Renal cortex interstitium (tissue), 11 donors: ENCODE results near the gene ZKSCAN3. TPM values are rescaled to one million over a fixed set of nuclear protein-coding genes. Genes with fewer than 3 reads are reported as not detected.
"Not testable (repeated sequence)": the region's sequence is repeated elsewhere in the genome, so short reads cannot be mapped to it uniquely, and the experiment has no call there.

Source experiments
- DNase-seq, 11 donors: peaks; one replicate each; pipeline ENCODE4 v3.0.0-alpha.2; 2013; ENCODE audit warnings: low read depth in 9 of 11, low spot score in 4 of 11; ENCODE audit errors: extremely low read depth in 1 of 11
- polyA plus RNA-seq, 3 donors: library from polyadenylated mRNA; unstranded; fragments of 120-200 nt; gene quantifications; one replicate each; pipeline ENCODE4 v1.2.1, GENCODE V29; 2013; ENCODE audit not compliant: insufficient read length in 3 of 3

The ZKSCAN3 gene
- polyA plus RNA-seq, 3 donors = 10.4 to 13.5 (median 10.6) TPM

- DNase-seq = not testable (repeated sequence)
These were observed 15.8 kb downstream of the ZKSCAN3 start for GRCh38 chr6:28365590-28365989.

DNA sequence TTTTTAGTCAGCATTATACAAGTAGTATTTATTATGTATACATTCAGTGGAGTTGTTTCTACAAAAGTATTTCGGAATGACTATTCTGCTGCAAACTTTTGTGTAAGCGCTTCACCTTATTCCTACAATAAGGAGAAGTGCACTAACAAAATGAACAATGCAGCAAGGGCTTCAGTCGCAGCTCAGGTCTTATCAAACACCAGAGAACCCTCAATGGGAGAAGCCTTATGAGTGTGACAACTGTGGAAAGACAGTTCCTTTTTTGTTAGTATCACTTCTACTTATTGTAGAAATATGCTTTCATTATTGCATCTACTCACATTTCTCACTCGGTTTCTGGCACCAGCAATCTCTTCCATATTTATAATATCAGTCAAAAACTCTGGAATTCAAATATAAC is 18.8 kb downstream of the ZKSCAN3 start:
- no peak for DNase-seq

- DNase-seq = no peak
These were observed 19.7 kb downstream of the ZKSCAN3 start for GRCh38 chr6:28369463-28369862.

- no peak for DNase-seq
These were observed 20.7 kb downstream of the ZKSCAN3 start for GRCh38 chr6:28370440-28370839.

GRCh38 chr6:28371280-28371679 is 21.5 kb downstream of the ZKSCAN3 start:
- DNase-seq = no peak

DNA sequence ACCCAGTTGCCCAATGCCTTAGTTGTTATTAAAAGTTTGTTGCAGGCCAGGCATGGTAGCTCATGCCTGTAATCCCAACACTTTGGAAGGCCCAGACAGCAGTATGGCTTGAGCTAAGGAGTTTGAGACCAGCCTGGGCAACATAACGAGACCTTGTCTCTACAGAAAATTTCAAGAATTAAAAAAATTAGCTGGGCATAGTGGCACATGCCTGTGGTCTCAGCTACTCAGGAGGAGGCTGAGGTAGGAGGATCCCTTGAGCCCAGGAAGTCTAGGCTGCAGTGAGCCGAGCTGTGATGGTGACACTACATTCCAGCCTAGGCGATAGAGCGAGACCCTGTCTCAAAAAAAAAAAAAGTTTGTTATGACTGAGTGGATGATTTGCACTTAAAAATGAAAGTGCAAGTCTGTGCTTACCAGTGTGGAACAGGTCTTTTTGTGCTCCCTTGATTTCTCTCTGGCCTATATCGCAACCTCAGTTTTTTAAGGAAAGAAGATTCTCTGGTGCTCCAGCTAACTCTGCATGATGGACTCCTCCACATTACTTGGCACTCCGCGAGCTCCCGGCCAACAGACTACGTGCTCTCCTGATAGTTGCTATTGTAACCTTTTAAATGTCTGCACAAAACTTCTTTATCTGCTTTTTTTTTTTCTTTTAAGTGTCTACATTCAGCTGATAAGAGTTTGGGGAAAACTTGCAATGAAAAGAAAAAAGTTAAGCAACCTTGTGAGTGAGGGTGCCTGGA is 22.1 kb downstream of the ZKSCAN3 start:
- no peak for DNase-seq

- DNase-seq = no peak
These were observed 24.2 kb downstream of the ZKSCAN3 start for GRCh38 chr6:28373925-28374324.

DNA sequence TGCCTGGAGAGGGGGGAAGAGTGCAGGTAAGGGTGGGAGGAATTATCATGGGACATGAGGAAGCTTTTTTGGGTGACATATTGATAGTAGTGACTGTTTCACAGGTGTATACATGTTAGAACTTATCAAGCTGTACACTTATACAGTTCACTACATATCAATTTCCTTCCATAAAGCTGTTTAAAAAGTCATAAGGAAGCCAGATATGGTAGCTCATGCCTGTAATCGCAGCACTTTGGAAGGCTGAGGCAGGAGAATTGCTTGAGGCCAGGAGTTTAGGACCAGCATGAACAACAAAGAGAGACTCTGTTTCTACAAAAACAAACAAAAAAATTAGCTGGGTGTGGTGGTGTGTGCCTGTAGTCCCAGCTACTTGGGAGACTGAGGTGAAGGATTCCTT is 28.1 kb downstream of the ZKSCAN3 start:
- no peak for DNase-seq

DNA sequence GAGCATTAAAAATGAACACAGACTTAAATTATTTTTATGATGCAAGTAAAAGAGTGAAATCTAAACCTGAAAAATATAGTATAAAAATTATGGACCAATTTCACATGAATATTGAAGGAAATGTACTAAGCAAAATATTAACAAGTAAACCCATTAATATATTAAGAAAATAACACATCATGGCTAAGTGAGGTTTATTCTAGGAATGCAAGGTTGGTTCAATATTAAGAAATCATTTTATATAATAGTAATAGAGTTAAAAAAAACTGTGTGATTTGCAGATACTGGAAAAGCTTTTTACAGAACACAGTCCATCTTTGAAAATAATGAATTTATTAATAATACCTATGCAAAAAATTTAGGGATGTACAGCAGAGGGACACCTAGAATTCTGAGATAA is 28.9 kb downstream of the ZKSCAN3 start:
- DNase-seq = no peak

DNA sequence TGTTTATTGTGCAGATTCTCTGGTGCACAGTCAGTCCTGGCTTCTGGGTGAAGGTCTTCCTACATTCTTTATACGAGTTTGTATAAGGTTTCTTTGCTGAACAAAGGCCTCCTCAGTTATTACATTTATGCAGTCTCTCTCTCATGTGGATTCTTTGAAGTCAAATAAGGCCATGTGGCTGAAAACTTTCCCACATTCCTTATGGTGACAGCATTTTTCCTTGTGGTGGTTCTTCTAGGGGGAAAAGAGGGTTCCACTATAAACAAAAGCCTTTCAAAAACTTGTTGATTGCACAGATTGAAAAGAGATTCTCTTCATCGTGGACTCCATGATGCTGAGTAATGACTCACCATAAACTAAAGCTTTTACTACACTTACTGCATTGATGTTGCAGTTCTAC is 30.6 kb downstream of the ZKSCAN3 start:
- no peak for DNase-seq

DNA sequence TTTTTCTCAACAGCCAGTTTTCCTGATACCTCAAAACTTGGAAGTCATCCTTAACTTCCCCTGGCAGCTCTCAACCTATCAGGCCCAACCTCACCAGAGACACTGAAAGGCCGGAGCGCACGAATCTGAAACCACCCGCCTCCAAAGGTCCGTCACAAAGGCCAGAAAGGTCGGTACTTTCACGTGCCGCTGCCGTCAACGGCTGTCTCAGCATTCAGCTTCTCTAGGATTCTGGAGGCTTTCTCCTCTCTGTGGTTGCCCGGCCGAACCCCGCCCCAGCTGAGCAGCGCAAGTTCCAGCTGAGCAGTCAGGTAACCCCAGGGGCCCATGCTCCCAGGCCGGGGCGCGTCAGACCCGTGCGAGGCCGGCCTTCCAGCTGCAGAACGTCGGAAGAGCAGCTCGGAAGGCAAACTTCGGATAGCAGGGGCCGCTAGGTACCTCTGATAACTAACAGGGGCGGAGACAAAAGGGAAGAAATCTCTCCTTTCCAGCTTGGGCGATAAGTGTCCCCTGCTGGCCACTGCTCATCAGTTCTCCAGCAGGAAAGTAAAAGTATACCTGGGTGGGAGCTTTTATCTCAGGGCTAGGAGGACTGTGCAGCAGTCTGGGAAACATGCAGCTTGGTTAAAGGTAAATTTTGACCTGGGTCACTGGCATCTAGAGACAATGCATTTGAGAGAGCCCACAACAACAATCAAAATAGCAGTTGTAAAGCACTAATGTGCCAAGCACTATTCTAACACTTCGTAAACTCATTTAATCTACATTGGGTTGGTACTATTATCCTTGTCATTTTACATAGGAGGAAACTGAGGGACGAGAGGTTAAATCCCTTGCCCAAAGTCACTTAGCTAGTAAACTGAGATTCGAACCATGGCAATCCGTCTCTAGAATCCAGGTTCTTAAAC is 33.7 kb downstream of the ZKSCAN3 start:
- DNase-seq = peak; percentile 73 to 86 (median 81)

DNA sequence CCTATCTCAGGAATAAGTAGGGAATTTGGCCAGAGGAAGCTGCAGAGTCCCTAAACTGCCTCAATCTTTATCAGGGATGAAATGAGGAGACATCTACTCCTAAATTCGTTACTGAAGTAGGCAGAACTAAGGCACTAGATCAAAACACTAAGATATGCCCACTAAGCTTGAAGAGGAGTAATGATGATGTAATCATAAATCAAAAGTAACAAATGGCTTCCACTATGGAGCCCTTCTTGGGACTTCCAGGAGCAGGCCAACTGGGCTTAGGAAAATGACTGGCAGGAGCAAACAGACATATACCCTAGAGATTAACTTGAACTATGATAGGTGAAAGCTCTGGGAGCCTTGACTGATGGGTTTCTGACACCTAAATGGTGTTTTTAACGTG is 34.4 kb downstream of the ZKSCAN3 start:
- DNase-seq = no peak

DNA sequence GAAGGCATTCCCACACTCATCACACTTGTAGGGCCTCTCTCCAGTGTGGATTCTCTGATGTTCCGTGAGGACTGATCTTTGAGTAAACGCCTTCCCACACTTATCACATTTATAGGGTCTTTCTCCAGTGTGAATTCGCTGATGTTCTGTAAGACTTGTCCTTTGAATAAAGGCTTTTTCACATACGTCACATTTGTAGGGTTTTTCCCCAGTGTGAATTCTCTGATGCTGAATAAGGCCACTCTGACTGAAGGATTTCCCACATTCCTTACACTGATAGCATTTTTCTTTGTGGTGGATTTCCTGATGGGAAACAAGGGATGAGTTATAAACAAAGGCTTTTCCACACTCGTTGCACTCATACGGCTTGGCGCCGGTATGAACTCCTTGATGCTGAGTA is 40.9 kb downstream of the ZKSCAN3 start:
- no peak for DNase-seq

DNA sequence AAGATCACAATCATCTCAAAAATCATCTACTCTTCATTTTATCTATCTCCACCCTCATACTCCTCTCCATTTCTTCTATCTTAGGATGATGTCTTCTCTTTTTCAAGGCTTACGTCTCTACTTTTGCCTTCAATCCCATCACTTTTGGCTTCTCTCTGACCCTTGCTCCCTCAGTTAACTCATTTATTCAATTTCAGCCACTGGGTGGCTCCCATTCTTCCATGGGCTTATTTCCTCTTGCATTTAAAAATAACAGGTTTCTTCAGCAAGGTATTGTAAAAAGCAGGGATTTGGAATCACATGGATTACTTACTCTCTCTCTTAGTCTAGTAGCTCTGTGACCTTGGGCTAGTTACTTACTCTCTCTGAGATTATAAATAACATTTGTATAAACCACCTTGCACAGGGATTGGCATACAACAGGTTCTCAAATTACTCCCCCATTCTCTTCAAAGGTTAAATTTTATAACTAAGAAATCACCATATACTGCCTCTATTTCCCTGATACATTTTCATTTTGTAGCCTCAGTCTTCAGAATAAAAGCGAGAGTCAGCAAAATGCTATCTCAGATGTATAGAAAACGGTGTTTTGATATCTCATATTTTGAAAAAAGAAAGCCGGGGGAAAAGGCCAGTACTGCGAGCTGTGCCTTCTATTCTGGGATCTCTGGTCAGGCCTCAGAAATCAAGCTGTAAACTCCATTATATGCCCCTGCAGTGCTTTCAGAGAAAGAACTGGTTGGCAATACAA is 44.3 kb downstream of the ZKSCAN3 start:
- peak in 1 of 11 donors; percentile 5 for DNase-seq

- DNase-seq = no peak
These were observed 46.2 kb downstream of the ZKSCAN3 start for GRCh38 chr6:28395918-28396317.

- DNase-seq = peak; percentile 70 to 88 (median 85)
These were observed 49.8 kb downstream of the ZKSCAN3 start, which contains the start of gene ZSCAN12 for GRCh38 chr6:28399350-28400121. TSS of gene ZSCAN12 (minus strand) at chr6:28399747. CDS start at chr6:28398405, 1,342 bp downstream.

- no peak for DNase-seq
These were observed 50.3 kb downstream of the ZKSCAN3 start for GRCh38 chr6:28400122-28400451.

DNA sequence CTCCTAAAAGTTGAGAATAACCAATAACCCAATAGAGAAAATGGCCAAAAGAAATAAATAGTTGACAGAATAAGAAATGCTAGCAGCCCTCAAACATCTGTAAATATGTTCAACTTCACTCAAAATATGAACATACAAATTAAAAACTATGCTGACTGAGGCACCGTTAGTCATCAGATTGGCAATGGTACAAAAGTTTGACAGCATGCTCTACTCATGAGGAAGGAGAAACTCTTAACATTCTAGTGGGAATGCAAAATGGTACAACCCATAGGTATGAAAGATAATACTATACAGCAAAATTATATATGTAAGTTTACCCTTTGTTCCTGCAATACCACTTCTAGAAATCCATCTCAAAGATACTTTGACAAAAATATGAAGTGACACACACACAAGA is 51.4 kb downstream of the ZKSCAN3 start:
- no peak for DNase-seq

- no peak for DNase-seq
These were observed 52.5 kb downstream of the ZKSCAN3 start for GRCh38 chr6:28402197-28402596.
